HEK293 (cell line): ENCODE results near the gene GDE1.
"Not testable (repeated sequence)": the region's sequence is repeated elsewhere in the genome, so short reads cannot be mapped to it uniquely, and the experiment has no call there.

Experiments used
- ZBTB48 ChIP-seq: fragments of 450-650 bp; formaldehyde crosslinking; IDR thresholded peaks from 2 replicates; pipeline ENCODE4 v1.5.1; 2016; ENCODE audit warnings: missing biosample characterization, missing genetic modification characterization
- ZNF24 ChIP-seq: fragments of 450-650 bp; formaldehyde crosslinking; IDR thresholded peaks from 2 replicates; pipeline ENCODE4 v1.5.1; 2016; ENCODE audit warnings: missing biosample characterization, missing genetic modification characterization
- ZNF776 ChIP-seq: fragments of 450-650 bp; formaldehyde crosslinking; IDR thresholded peaks from 2 replicates; pipeline ENCODE4 v1.5.0; 2017; ENCODE audit warnings: missing biosample characterization, missing genetic modification characterization, borderline replicate concordance

- not testable (repeated sequence) for TF ChIP-seq ZNF24; ZNF776 (tag by site-specific recombination); ZBTB48 (tag by site-specific recombination)
Measured at GRCh38 chr16:19543278-19543996, 21.5 kb upstream of the GDE1 start.
